Keratinocyte (primary cell): ENCODE results near the gene TIGD7. TPM values are rescaled to one million over a fixed set of nuclear protein-coding genes. Genes with fewer than 3 reads are reported as not detected.

ENCODE experiments used
- DNase-seq: peaks from one replicate; pipeline ENCODE4 v3.0.0-alpha.2; 2011; ENCODE audit warnings: low read depth, missing footprints, low spot score
- FAIRE-seq: peaks from 2 replicates; lab custom pipeline; 2011; peaks lifted over from hg19 to GRCh38; lab: Jason Lieb, UNC
- H2AFZ ChIP-seq: 2 replicates; pipeline ENCODE4 v1.6.0; 2012; ENCODE audit warnings: low read length, control low read depth, inconsistent platforms; ENCODE audit not compliant: control insufficient read depth
- H3K27ac ChIP-seq: 2 replicates; pipeline ENCODE4 v1.5.1; 2011; ENCODE audit warnings: low read length; ENCODE audit not compliant: control insufficient read depth, insufficient read depth
- H3K27me3 ChIP-seq: 3 replicates; pipeline ENCODE4 v1.6.0; 2011; ENCODE audit warnings: low read length; ENCODE audit not compliant: control insufficient read depth, insufficient read depth; ENCODE audit errors: extremely low read depth
- H3K36me3 ChIP-seq, 2 experiments: 2 replicates in 1 of 2; 3 replicates in 1 of 2; pipeline ENCODE4 v1.5.1; 2011; ENCODE audit warnings: low read length in 2 of 2, mild to moderate bottlenecking in 1 of 2; ENCODE audit not compliant: control insufficient read depth in 2 of 2, insufficient read depth in 2 of 2; ENCODE audit errors: extremely low read depth in 1 of 2
- H3K4me1 ChIP-seq: 3 replicates; pipeline ENCODE4 v1.5.1; 2011; ENCODE audit warnings: low read length; ENCODE audit not compliant: control insufficient read depth, insufficient read depth; ENCODE audit errors: extremely low read depth
- H3K4me2 ChIP-seq: 3 replicates; pipeline ENCODE4 v1.6.0; 2011; ENCODE audit warnings: low read depth, low read length; ENCODE audit not compliant: control insufficient read depth, insufficient read depth; ENCODE audit errors: extremely low read depth
- H3K4me3 ChIP-seq, 3 experiments: fragments of 200-600 bp in 1 of 3; sonication (generic) in 1 of 3; 2 replicates in 2 of 3; 3 replicates in 1 of 3; pipeline ENCODE4 v1.5.1; 2011 to 2016; ENCODE audit warnings: low read length in 3 of 3, mild to moderate bottlenecking in 3 of 3, control low read depth in 2 of 3, inconsistent platforms in 1 of 3, low read depth in 1 of 3, mixed read lengths in 1 of 3, mixed run types in 1 of 3, moderate library complexity in 1 of 3; ENCODE audit not compliant: control insufficient read depth in 2 of 3, insufficient read depth in 2 of 3; ENCODE audit errors: extremely low read depth in 1 of 3
- H3K79me2 ChIP-seq: 2 replicates; pipeline ENCODE4 v1.6.0; 2012; ENCODE audit warnings: low read length; ENCODE audit not compliant: control insufficient read depth, insufficient read depth
- H3K9ac ChIP-seq: 3 replicates; pipeline ENCODE4 v1.6.0; 2011; ENCODE audit warnings: low read length; ENCODE audit not compliant: control insufficient read depth, insufficient read depth; ENCODE audit errors: extremely low read depth
- H3K9me1 ChIP-seq: 3 replicates; pipeline ENCODE4 v1.6.0; 2011; ENCODE audit warnings: low read length; ENCODE audit not compliant: control insufficient read depth, insufficient read depth; ENCODE audit errors: extremely low read depth
- H3K9me3 ChIP-seq: 2 replicates; pipeline ENCODE4 v1.5.1; 2012; ENCODE audit warnings: low read depth, low read length; ENCODE audit not compliant: control insufficient read depth
- H4K20me1 ChIP-seq: 3 replicates; pipeline ENCODE4 v1.6.0; 2011; ENCODE audit warnings: low read length; ENCODE audit not compliant: control insufficient read depth, insufficient read depth; ENCODE audit errors: extremely low read depth
- EZH2 ChIP-seq: IDR thresholded peaks from one replicate; pipeline ENCODE4 v1.6.1; 2012; ENCODE audit warnings: inconsistent platforms, mild to moderate bottlenecking, low read length, moderate library complexity
- dilution Hi-C: fragments of 300-500 bp; cut with MboI; formaldehyde crosslinking; loops from one replicate; pipeline ENCODE4 v1.7.0; 2020; ENCODE audit warnings: low sequenced_read_pairs; ENCODE audit not compliant: extremely low pct_ligation_motif_present
- polyA plus RNA-seq, 5 experiments: library from polyadenylated mRNA; depleted of rRNA in 3 of 5; stranded (reverse) in 3 of 5; stranded (forward) in 1 of 5; unstranded in 1 of 5; fragments of >200 nt; gene quantifications; 1 replicate in 1 of 5; 2 replicates in 3 of 5; 3 replicates in 1 of 5; pipeline versions ENCODE4 v1.2.1 to v1.2.3, GENCODE V29; 2011 to 2012; ENCODE audit warnings: missing spikeins in 2 of 5, low read depth in 1 of 5, low replicate concordance in 1 of 5
- TF ChIP-seq, protein P1 (sequence below), 3 experiments: IDR thresholded peaks in 1 of 3; conservative IDR thresholded peaks in 1 of 3; optimal IDR thresholded peaks in 1 of 3; 2 replicates in 2 of 3; 3 replicates in 1 of 3; pipeline versions ENCODE3 to v1.5.1; 2011; ENCODE audit warnings: low read length in 3 of 3, mild to moderate bottlenecking in 3 of 3, moderate library complexity in 2 of 3, control low read depth in 1 of 3, inconsistent platforms in 1 of 3; ENCODE audit not compliant: insufficient read depth in 2 of 3; ENCODE audit errors: extremely low read depth in 1 of 3

TIGD7 gene
- polyA plus RNA-seq, 1 donor (not counting 4 experiments of a cell fraction or from before 2014, with no cell fraction given), result 1.6 TPM

DNA sequence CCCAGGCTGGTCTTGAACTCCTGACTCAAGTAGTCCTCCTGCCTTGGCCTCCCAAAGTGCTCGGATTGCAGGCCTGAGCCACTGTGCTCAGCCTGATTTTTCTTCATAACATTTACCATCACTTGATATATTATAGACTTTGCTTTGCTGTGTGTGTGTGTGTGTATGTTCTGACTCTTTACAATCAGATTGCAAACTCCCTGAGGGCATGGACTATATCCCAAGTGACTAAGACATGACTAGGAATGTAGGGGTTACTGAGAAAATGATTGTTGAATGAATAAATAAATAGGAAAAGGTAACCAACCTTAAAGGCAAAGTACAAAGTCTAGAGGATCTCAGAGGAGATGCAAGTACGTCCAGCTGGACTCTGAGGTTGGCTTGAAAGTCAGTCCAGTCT is 40.8 kb upstream of the TIGD7 start:
- Histone ChIP-seq H3K79me2 (no peaks in the 10 kb centered on the region), H3K9ac (no peak overlapping the region), H3K4me3 (no peak overlapping the region), H3K4me1 (no peaks in the 10 kb centered on the region), H3K27ac (no peak overlapping the region), H3K9me3 (no peaks in the 10 kb centered on the region), H3K9me1 (no peaks in the 10 kb centered on the region), H4K20me1 (no peaks in the 10 kb centered on the region), H2AFZ (no peak overlapping the region), H3K27me3 (no peaks in the 10 kb centered on the region), H3K4me2 (no peak overlapping the region), H3K36me3 (no peaks in the 10 kb centered on the region)
- no peak for FAIRE-seq
- dilution Hi-C loops, result no loop called here
- TF ChIP-seq EZH2, result no peak
- TF ChIP-seq, protein P1, sequence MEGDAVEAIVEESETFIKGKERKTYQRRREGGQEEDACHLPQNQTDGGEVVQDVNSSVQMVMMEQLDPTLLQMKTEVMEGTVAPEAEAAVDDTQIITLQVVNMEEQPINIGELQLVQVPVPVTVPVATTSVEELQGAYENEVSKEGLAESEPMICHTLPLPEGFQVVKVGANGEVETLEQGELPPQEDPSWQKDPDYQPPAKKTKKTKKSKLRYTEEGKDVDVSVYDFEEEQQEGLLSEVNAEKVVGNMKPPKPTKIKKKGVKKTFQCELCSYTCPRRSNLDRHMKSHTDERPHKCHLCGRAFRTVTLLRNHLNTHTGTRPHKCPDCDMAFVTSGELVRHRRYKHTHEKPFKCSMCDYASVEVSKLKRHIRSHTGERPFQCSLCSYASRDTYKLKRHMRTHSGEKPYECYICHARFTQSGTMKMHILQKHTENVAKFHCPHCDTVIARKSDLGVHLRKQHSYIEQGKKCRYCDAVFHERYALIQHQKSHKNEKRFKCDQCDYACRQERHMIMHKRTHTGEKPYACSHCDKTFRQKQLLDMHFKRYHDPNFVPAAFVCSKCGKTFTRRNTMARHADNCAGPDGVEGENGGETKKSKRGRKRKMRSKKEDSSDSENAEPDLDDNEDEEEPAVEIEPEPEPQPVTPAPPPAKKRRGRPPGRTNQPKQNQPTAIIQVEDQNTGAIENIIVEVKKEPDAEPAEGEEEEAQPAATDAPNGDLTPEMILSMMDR (optimal IDR thresholded peaks at IDR 0.05 in 1 of 3, IDR thresholded peaks at IDR 0.05 in 1 of 3, conservative IDR thresholded peaks at IDR 0.05 in 1 of 3; ENCODE audit: extremely low read depth in 1 of 3, insufficient read depth in 2 of 3, low read length in 3 of 3), result no peak
- DNase-seq, result no peak

DNA sequence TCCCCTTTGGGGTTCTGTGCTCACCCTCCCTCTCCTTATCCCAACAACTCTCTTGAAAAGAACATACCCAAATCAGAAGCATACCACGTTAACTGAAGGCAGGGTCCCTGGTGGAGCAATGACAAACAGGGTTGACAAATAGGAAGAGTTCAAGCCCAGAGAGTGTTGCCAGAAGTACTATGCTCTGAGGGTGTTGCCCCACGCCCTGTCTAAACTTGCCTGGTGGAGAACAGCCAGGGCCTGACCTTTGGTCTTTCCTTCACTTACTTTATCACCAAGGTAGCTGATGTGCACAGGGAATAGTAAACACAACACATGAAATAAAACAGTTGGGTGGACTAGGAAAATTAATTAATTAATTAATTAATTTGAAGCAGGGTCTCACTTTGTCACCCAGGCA is 23.4 kb upstream of the TIGD7 start:
- Histone ChIP-seq H2AFZ (no peak overlapping the region), H3K9ac (no peak overlapping the region), H4K20me1 (no peaks in the 10 kb centered on the region), H3K9me1 (no peaks in the 10 kb centered on the region), H3K27ac (no peak overlapping the region), H3K27me3 (no peaks in the 10 kb centered on the region), H3K4me2 (no peak overlapping the region), H3K4me1 (no peaks in the 10 kb centered on the region), H3K9me3 (no peaks in the 10 kb centered on the region), H3K36me3 (no peaks in the 10 kb centered on the region), H3K79me2 (no peaks in the 10 kb centered on the region), H3K4me3 (no peak overlapping the region)
- dilution Hi-C loops, result no loop called here
- FAIRE-seq, result no peak
- DNase-seq, result no peak
- no peak for TF ChIP-seq EZH2
- TF ChIP-seq, protein P1 (optimal IDR thresholded peaks at IDR 0.05 in 1 of 3, IDR thresholded peaks at IDR 0.05 in 1 of 3, conservative IDR thresholded peaks at IDR 0.05 in 1 of 3; ENCODE audit: extremely low read depth in 1 of 3, insufficient read depth in 2 of 3, low read length in 3 of 3), result no peak
